HG03378 (cell line): Measurements from ENCODE around the gene OSBPL8.

Experiments used
- ATAC-seq: cut with Tn5 transposase; IDR thresholded peaks from one replicate; pipeline ENCODE4 v1.9.1; 2021; ENCODE audit warnings: mild to moderate bottlenecking, moderate library complexity; ENCODE audit not compliant: unreplicated experiment

Gene OSBPL8

GRCh38 chr12:76559400-76560085, at the start of gene OSBPL8:
TSS of gene OSBPL8 (minus strand) at chr12:76559771. CDS start at chr12:76487551, 72,220 bp downstream.
- ATAC-seq, result peak; percentile 67

- ATAC-seq, result no peak
These were observed 48.5 kb upstream of the OSBPL8 start for GRCh38 chr12:76608070-76608469.

- ATAC-seq, result no peak
These were observed 35.5 kb upstream of the OSBPL8 start for GRCh38 chr12:76595056-76595455.

GRCh38 chr12:76591476-76591875, 31.9 kb upstream of the OSBPL8 start:
- no peak for ATAC-seq

GRCh38 chr12:76590131-76590530, 30.6 kb upstream of the OSBPL8 start:
- ATAC-seq, result no peak

- no peak for ATAC-seq
These were observed 29.5 kb upstream of the OSBPL8 start for GRCh38 chr12:76588881-76589565.

- ATAC-seq, result no peak
These were observed 28.0 kb upstream of the OSBPL8 start for GRCh38 chr12:76587428-76588178.

GRCh38 chr12:76586764-76587395, 27.3 kb upstream of the OSBPL8 start:
- ATAC-seq, result peak; percentile 71

- ATAC-seq, result no peak
These were observed 23.7 kb upstream of the OSBPL8 start for GRCh38 chr12:76583301-76583700.

GRCh38 chr12:76573840-76574373, 14.3 kb upstream of the OSBPL8 start:
- no peak for ATAC-seq

GRCh38 chr12:76571256-76571655, 11.7 kb upstream of the OSBPL8 start:
- ATAC-seq, result no peak

- ATAC-seq, result no peak
These were observed 10.4 kb upstream of the OSBPL8 start for GRCh38 chr12:76569685-76570604.

GRCh38 chr12:76568888-76569551, 9.4 kb upstream of the OSBPL8 start:
- ATAC-seq, result no peak

GRCh38 chr12:76568130-76568529, 8.6 kb upstream of the OSBPL8 start:
- no peak for ATAC-seq

GRCh38 chr12:76563061-76563460, 3.5 kb upstream of the OSBPL8 start:
- ATAC-seq, result no peak

GRCh38 chr12:76562130-76562529, 2.6 kb upstream of the OSBPL8 start:
- no peak for ATAC-seq

GRCh38 chr12:76560086-76560491, 518 bp upstream of the OSBPL8 start:
- ATAC-seq, result peak; percentile 47

GRCh38 chr12:76558684-76559399, 729 bp downstream of the OSBPL8 start:
- ATAC-seq, result peak; percentile 58

- no peak for ATAC-seq
These were observed 3.2 kb downstream of the OSBPL8 start for GRCh38 chr12:76556368-76556767.
